Fibroblast of mammary gland (primary cell): Measurements from ENCODE around the gene MED27.

ENCODE experiments used
- DNase-seq: peaks from one replicate; pipeline ENCODE4 v3.0.0-alpha.2; 2010; ENCODE audit warnings: low read depth
- H3K4me3 ChIP-seq: 2 replicates; pipeline ENCODE4 v1.5.1; 2011; ENCODE audit warnings: low read depth, mild to moderate bottlenecking, low read length, moderate library complexity; ENCODE audit not compliant: control insufficient read depth
- CTCF ChIP-seq: conservative IDR thresholded peaks from 2 replicates; pipeline ENCODE4 v1.5.1; 2011; ENCODE audit warnings: low read depth, low read length, inconsistent platforms; ENCODE audit not compliant: control insufficient read depth, insufficient read depth

MED27 gene

GRCh38 chr9:132121021-132121420, 41.4 kb upstream of the MED27 start:
- no peak for TF ChIP-seq CTCF
- H3K4me3 ChIP-seq: no peak overlapping the region
- no peak for DNase-seq

GRCh38 chr9:132117694-132118093, 38.0 kb upstream of the MED27 start:
- no peak for DNase-seq
- TF ChIP-seq CTCF: no peak
- H3K4me3 ChIP-seq: no peak overlapping the region

GRCh38 chr9:132116583-132116982, 36.9 kb upstream of the MED27 start:
- TF ChIP-seq CTCF: no peak
- H3K4me3 ChIP-seq: no peak overlapping the region
- DNase-seq: no peak

- TF ChIP-seq CTCF: no peak
- DNase-seq: peak; percentile 45
- no peak overlapping the region for H3K4me3 ChIP-seq
These were observed 34.5 kb upstream of the MED27 start for GRCh38 chr9:132114102-132114707.

- no peak for TF ChIP-seq CTCF
- no peak for DNase-seq
- no peak overlapping the region for H3K4me3 ChIP-seq
These were observed 29.6 kb upstream of the MED27 start for GRCh38 chr9:132109291-132109690.

- DNase-seq: no peak
- no peak overlapping the region for H3K4me3 ChIP-seq
- no peak for TF ChIP-seq CTCF
These were observed 29.1 kb upstream of the MED27 start for GRCh38 chr9:132108728-132109127.

GRCh38 chr9:132099741-132100407, 20.2 kb upstream of the MED27 start:
- no peak for TF ChIP-seq CTCF
- H3K4me3 ChIP-seq: no peak overlapping the region
- peak; percentile 15 for DNase-seq
